Upper lobe of right lung (tissue), 1 donor: ENCODE data around the gene FEM1B. TPM values are rescaled to one million over a fixed set of nuclear protein-coding genes. Genes with fewer than 3 reads are reported as not detected.

Experiments used
- ATAC-seq: fragments of 200-7000 bp; cut with Tn5 transposase; one replicate; pipeline ENCODE4 v1.9.1; 2020; ENCODE audit warnings: mild to moderate bottlenecking, moderate library complexity
- DNase-seq: peaks from one replicate; pipeline ENCODE4 v3.0.0-alpha.2; 2020
- H3K27ac ChIP-seq: fragments of 200-600 bp; one replicate; pipeline ENCODE4 v1.8.0; 2022
- H3K27me3 ChIP-seq: fragments of 200-600 bp; one replicate; pipeline ENCODE4 v1.8.0; 2022; ENCODE audit warnings: mild to moderate bottlenecking
- H3K36me3 ChIP-seq: fragments of 200-600 bp; one replicate; pipeline ENCODE4 v1.8.0; 2022
- H3K4me1 ChIP-seq: fragments of 200-600 bp; one replicate; pipeline ENCODE4 v1.8.0; 2022
- H3K4me3 ChIP-seq: fragments of 200-600 bp; one replicate; pipeline ENCODE4 v1.8.0; 2022; ENCODE audit warnings: mild to moderate bottlenecking
- H3K9me3 ChIP-seq: fragments of 200-600 bp; one replicate; pipeline ENCODE4 v1.8.0; 2022
- intact Hi-C: fragments of 100-400 bp; cut with DNase I; formaldehyde crosslinking; loops from one replicate; pipeline ENCODE4 v1.11.0; 2022
- total RNA-seq: library from RNA; stranded (reverse); fragmentation: NEBNext Ultra II Directional; extraction: Animal tissue kit (Norgen Biotek cat#: 25700); gene quantifications from one replicate; pipeline ENCODE4 v1.2.1, GENCODE V29; 2021
- TF ChIP-seq, protein P1 (sequence below): fragments of 200-600 bp; IDR thresholded peaks from one replicate; pipeline ENCODE4 v1.8.0; 2022; ENCODE audit warnings: antibody characterized with exemption
- donor health status: DM: no; HTN: yes; CAD: no; lungs with severe emphysema.

Gene FEM1B
- total RNA-seq, 1 donor from 2014 or later: 42.3 TPM

DNA sequence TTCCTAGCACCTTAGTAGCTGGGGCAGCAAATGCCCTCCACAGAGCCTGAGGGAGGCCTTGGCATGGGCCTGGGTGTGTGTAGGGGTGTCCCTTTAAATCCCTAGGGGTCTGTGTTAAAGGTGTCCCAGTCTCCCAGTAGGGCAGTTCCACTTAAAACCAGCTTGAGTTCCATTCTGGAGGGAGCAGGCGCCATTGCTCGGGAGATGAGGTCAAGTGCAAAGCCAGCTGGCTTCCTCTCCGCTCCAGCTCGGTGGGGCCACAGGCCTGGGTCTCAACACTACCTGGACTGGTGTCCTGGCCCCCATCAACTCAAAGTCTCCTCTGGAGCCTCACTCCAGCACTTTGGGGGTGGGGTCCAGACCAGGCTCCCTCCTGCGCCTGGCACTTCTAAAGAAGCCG, 25.2 kb downstream of the FEM1B start:
- TF ChIP-seq, protein P1, sequence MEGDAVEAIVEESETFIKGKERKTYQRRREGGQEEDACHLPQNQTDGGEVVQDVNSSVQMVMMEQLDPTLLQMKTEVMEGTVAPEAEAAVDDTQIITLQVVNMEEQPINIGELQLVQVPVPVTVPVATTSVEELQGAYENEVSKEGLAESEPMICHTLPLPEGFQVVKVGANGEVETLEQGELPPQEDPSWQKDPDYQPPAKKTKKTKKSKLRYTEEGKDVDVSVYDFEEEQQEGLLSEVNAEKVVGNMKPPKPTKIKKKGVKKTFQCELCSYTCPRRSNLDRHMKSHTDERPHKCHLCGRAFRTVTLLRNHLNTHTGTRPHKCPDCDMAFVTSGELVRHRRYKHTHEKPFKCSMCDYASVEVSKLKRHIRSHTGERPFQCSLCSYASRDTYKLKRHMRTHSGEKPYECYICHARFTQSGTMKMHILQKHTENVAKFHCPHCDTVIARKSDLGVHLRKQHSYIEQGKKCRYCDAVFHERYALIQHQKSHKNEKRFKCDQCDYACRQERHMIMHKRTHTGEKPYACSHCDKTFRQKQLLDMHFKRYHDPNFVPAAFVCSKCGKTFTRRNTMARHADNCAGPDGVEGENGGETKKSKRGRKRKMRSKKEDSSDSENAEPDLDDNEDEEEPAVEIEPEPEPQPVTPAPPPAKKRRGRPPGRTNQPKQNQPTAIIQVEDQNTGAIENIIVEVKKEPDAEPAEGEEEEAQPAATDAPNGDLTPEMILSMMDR: no peak
- Histone ChIP-seq H3K9me3 (no peaks in the 10 kb centered on the region), H3K4me1 (peaks cover 9% of the 10 kb centered on the region), H3K4me3 (no peak overlapping the region), H3K27me3 (no peaks in the 10 kb centered on the region), H3K36me3 (no peaks in the 10 kb centered on the region), H3K27ac (no peak overlapping the region)
- ATAC-seq: no peak
- no peak for DNase-seq
- intact Hi-C loops: loop anchor here (10.0 kb wide), 1 partner anchor 252 kb away; no protein-coding TSS in a partner anchor

DNA sequence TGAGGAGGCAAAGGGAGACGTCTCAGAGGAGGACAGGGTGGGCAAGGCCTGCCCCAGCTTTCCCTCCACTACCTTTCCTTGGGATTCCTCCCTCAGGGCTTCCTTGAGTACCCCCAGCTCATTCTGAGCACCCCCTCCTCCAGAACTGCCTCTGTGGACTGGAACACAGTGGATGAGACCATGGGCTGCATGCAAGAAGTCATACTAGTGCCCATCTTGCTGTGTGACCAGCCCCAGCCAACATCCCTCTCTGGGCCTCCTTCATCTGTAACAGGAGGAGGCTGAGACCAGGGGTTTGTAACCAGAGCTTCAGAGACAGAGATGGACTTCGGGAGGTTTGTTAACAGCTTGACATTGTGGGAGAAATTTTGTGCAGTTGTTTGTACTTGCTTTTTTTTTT, 25.6 kb downstream of the FEM1B start:
- no peak for DNase-seq
- Histone ChIP-seq H3K4me1 (peaks cover 9% of the 10 kb centered on the region), H3K27ac (no peak overlapping the region), H3K27me3 (no peaks in the 10 kb centered on the region), H3K9me3 (no peaks in the 10 kb centered on the region), H3K4me3 (no peak overlapping the region), H3K36me3 (no peaks in the 10 kb centered on the region)
- intact Hi-C loops: loop anchor here (10.0 kb wide), 1 partner anchor 252 kb away; no protein-coding TSS in a partner anchor
- TF ChIP-seq, protein P1: no peak
- ATAC-seq: no peak

DNA sequence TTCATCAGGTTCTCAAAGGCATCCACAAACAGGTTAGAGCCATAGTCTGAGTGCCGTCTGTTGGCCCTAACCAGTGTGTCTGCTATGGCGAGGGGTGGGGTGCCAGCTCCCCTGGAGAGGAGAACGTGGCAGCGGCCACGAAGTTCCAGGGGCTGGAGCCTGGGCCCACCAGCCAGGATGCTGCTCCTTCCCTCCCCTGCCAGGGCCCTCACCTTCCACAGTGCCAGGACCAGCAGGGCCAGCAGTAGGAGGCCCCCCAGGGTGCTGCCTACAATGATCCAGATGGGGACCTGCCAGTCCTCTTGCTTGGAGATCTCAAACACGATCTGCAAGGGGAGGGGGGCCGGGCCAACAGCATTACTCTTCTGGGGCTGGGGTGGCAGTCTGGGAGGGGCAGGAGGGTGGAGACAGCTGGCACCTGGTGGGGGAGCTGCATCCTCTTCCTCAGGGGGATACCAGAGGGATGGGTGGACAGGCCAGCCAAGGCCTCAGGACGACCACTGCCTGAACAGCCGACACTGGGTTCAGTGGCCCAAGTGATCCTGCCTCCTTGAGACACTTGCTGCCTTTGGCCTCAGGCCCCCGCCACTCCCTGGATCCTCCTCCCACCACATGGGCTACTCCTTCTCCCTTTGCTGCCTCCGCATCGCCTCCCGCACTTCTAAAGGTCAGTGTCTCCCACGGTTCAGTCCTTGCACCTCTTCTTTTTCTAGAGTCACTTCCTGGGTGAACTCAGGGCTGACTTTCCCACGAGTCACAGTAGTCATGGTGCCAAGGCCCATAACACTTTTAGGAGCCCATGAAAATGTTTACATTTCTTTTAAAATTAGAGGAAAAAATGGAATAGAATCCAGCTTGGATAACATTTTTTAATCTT, 26.3 kb downstream of the FEM1B start:
- no peak for DNase-seq
- intact Hi-C loops: loop anchor here (10.0 kb wide), 1 partner anchor 251 kb away; no protein-coding TSS in a partner anchor
- no peak overlapping the region for H3K4me3 ChIP-seq
- no peaks in the 10 kb centered on the region for H3K9me3 ChIP-seq
- TF ChIP-seq, protein P1: no peak
- H3K27me3 ChIP-seq: no peaks in the 10 kb centered on the region
- peaks cover 9% of the 10 kb centered on the region for H3K4me1 ChIP-seq
- H3K27ac ChIP-seq: no peak overlapping the region
- H3K36me3 ChIP-seq: no peaks in the 10 kb centered on the region
- no peak for ATAC-seq

DNA sequence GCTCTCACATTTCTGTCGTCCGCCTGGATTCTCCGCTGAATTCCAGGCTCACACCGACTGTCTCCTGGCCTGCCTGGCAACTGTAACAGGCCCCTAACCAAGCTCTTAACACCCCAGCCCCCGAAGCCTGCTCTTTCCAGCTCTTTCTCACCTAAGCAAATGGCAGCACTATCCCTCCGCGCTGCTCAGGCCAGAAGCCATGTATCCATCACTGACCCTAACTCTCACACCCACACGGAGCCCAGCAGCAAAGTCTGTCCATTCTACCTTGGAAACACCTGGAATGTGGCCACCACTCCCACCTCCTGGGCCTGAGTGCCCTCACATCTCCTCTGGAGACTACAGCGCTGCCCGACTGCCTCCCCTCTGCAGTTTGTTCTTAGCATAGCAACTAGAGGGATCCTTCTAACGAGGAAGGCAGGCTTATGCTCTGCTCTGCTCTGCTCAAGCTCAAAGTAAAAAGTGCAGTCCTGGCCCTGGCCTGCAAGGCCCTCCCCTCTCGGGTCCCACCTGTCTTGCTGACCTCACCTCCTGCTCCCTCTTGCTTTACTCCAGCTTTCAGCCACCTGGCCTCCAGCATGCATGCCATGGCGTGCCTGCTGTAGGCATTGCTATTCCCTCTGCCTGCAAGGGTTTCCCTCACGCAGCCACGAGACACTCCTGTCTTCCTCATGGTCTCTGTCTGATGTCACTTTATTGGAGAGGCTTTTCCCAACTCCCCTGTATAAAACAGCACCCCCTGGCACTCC, 27.2 kb downstream of the FEM1B start:
- no peaks in the 10 kb centered on the region for H3K27me3 ChIP-seq
- DNase-seq (no peak), ATAC-seq (no peak)
- no peak overlapping the region for H3K27ac ChIP-seq
- no peak overlapping the region for H3K4me3 ChIP-seq
- H3K36me3 ChIP-seq: no peaks in the 10 kb centered on the region
- TF ChIP-seq, protein P1: no peak
- H3K9me3 ChIP-seq: no peaks in the 10 kb centered on the region
- peaks cover 2% of the 10 kb centered on the region for H3K4me1 ChIP-seq
- intact Hi-C loops: loop anchor here (5.0 to 10.0 kb wide), 2 partner anchors 78 to 250 kb away; no protein-coding TSS in a partner anchor

DNA sequence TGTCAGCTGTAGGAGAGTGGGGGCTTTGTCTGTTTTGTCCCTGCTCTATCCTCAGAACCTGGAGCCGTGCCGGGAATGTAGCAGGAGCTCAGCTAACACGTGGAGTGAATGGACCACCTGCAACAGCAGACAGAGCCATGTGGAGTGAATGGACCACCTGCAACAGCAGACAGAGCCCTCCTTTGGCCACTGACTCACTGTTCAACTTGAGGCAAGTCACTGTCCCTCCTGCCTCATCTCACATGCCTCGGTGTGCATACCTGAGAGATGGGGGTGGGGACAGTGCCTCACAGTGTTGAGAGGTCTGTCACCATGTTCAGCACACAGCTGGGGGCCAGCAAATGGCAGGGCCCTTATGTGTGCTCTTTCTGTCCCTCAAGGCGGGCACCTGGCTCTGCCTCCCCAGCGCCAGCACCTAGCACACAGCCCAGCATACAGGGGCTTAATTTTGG, 27.9 kb downstream of the FEM1B start:
- no peaks in the 10 kb centered on the region for H3K4me1 ChIP-seq
- DNase-seq: no peak
- no peak overlapping the region for H3K4me3 ChIP-seq
- no peaks in the 10 kb centered on the region for H3K27me3 ChIP-seq
- TF ChIP-seq, protein P1: no peak
- ATAC-seq: no peak
- no peaks in the 10 kb centered on the region for H3K36me3 ChIP-seq
- no peaks in the 10 kb centered on the region for H3K9me3 ChIP-seq
- intact Hi-C loops: loop anchor here (5.0 to 10.0 kb wide), 2 partner anchors 77 to 249 kb away; no protein-coding TSS in a partner anchor
- H3K27ac ChIP-seq: no peak overlapping the region
